OCI-LY7 (cell line): Measurements from ENCODE around the gene TNFRSF11A. TPM values are rescaled to one million over a fixed set of nuclear protein-coding genes. Genes with fewer than 3 reads are reported as not detected.

Experiments used
- BruUV-seq: library from RNA; stranded (reverse); fragments of 400-500 nt; replicated peaks from 2 replicates; lab custom pipeline; 2021; lab: Mats Ljungman, UMichigan
- CTCF ChIA-PET: fragments of 300-600 bp; sonication (Branson Sonifier 250); formaldehyde crosslinking; loops from one replicate; lab custom pipeline; 2022; ENCODE audit warnings: antibody characterized with exemption; ENCODE audit not compliant: unreplicated experiment; lab: Charles Lee
- POLR2A ChIA-PET: fragments of 300-600 bp; sonication (Branson Sonifier 250); formaldehyde crosslinking; loops from one replicate; lab custom pipeline; 2022; ENCODE audit warnings: antibody characterized with exemption; lab: Charles Lee
- DNase-seq: peaks from one replicate; pipeline ENCODE4 v3.0.0-alpha.2; 2015; ENCODE audit warnings: low spot score
- H2AFZ ChIP-seq: fragments of 200-600 bp; sonication (generic), shearing (Covaris generic); 2 replicates; pipeline ENCODE4 v1.6.1; 2014; ENCODE audit warnings: mild to moderate bottlenecking, antibody characterized with exemption, low read length, moderate library complexity
- H3K27ac ChIP-seq: fragments of 200-600 bp; sonication (generic); 2 replicates; pipeline ENCODE4 v1.5.1; 2014; ENCODE audit warnings: mixed run types, low read depth, mild to moderate bottlenecking, moderate library complexity, low read length, inconsistent platforms; ENCODE audit not compliant: poor library complexity, severe bottlenecking
- H3K36me3 ChIP-seq: fragments of 200-600 bp; sonication (generic); 2 replicates; pipeline ENCODE4 v1.6.1; 2014; ENCODE audit warnings: mild to moderate bottlenecking, antibody characterized with exemption, low read length, moderate library complexity, mixed read lengths; ENCODE audit not compliant: insufficient read depth
- H3K4me1 ChIP-seq: fragments of 200-600 bp; sonication (generic); 2 replicates; pipeline ENCODE4 v1.5.1; 2014; ENCODE audit warnings: mild to moderate bottlenecking, low read length; ENCODE audit not compliant: insufficient read depth, poor library complexity, severe bottlenecking
- H3K4me2 ChIP-seq: fragments of 200-600 bp; sonication (generic); 2 replicates; pipeline ENCODE4 v1.6.1; 2014; ENCODE audit warnings: mild to moderate bottlenecking, low read length
- H3K4me3 ChIP-seq: fragments of 200-600 bp; sonication (generic); 2 replicates; pipeline ENCODE4 v1.5.1; 2014; ENCODE audit warnings: mild to moderate bottlenecking, low read depth, low read length; ENCODE audit not compliant: poor library complexity, severe bottlenecking
- H3K79me2 ChIP-seq: fragments of 200-600 bp; sonication (generic); 2 replicates; pipeline ENCODE4 v1.6.1; 2016; ENCODE audit warnings: low read depth, mild to moderate bottlenecking, low read length, moderate library complexity, mixed read lengths; ENCODE audit not compliant: insufficient read depth
- H3K9me2 ChIP-seq: fragments of 200-600 bp; sonication (generic); 2 replicates; pipeline ENCODE4 v1.6.1; 2016; ENCODE audit warnings: mild to moderate bottlenecking, low read length, mixed read lengths; ENCODE audit not compliant: insufficient read depth
- H3K9me3 ChIP-seq: fragments of 200-600 bp; sonication (generic); 2 replicates; pipeline ENCODE4 v1.6.1; 2014; ENCODE audit warnings: mild to moderate bottlenecking, mixed run types, low read length, mixed read lengths
- H4K20me1 ChIP-seq: fragments of 200-600 bp; sonication (generic); 2 replicates; pipeline ENCODE4 v1.6.1; 2014; ENCODE audit warnings: mild to moderate bottlenecking, antibody characterized with exemption, low read length, moderate library complexity, mixed read lengths; ENCODE audit not compliant: insufficient read depth
- EZH2phosphoT487 ChIP-seq: fragments of 200-600 bp; sonication (generic); IDR thresholded peaks from 2 replicates; pipeline ENCODE4 v1.6.1; 2018; ENCODE audit warnings: low read depth, borderline replicate concordance, mild to moderate bottlenecking, mixed run types, antibody characterized with exemption, low read length, moderate library complexity, mixed read lengths
- intact Hi-C: fragments of 100-400 bp; cut with micrococcal nuclease; formaldehyde crosslinking; loops from one replicate; pipeline ENCODE4 v1.10.0; 2022; ENCODE audit not compliant: unreplicated experiment
- total RNA-seq, 2 experiments: library from RNA; depleted of rRNA in 1 of 2; stranded (reverse); fragments of >200 nt in 1 of 2; shearing (Covaris generic) in 1 of 2; gene quantifications; 2 replicates each; pipeline ENCODE4 v1.2.3, GENCODE V29; 2014 to 2022
- TF ChIP-seq, protein P1 (sequence below): fragments of 200-600 bp; sonication (generic); conservative IDR thresholded peaks from 2 replicates; pipeline ENCODE4 v1.5.1; 2014; ENCODE audit warnings: mild to moderate bottlenecking, antibody characterized with exemption, low read length, moderate library complexity, mixed read lengths

TNFRSF11A gene
- total RNA-seq, 2 experiments from 2014 or later = not detected

DNA sequence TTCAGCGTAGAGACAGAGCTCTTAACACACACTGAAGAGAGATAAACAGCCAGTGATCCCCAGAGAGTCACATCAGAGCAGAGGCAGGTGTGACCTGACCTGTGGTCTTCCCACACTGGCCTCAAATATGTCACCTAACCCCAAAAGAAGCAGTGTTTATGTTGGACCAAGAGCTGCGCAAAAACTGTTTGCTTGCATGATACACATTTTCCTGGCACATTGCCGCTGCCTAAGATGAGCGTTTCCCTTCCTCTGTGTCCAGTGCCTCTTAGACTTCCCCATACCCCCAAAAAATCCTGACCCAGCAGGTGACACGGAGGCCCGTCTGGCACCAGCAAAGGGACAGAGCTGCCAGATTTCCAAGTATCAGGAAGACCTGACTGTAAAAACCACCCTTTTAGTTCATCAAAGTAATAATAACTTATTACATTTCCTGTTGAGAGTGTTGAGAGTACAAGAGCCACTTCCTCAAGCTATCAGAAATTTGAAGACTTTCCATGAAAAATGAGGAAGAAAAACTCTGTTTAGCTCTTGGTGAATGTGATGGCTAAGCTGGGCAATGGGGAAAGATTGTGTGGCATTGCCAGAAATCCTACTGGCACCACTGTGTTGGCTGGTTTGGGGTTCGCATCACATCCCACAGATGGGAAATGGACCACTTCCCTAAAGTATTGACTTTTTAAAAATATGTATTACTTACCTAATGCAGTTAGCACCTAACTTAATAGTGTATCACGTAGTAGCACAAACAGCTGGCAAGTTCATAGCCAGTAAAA, 6.7 kb downstream of the TNFRSF11A start:
- CTCF ChIA-PET = no interaction called here
- Histone ChIP-seq H3K36me3 (no peaks in the 10 kb centered on the region), H4K20me1 (no peaks in the 10 kb centered on the region), H2AFZ (no peak overlapping the region), H3K9me3 (no peaks in the 10 kb centered on the region), H3K79me2 (no peaks in the 10 kb centered on the region), H3K27ac (no peak overlapping the region), H3K9me2 (no peaks in the 10 kb centered on the region), H3K4me3 (no peak overlapping the region), H3K4me1 (no peaks in the 10 kb centered on the region), H3K4me2 (no peak overlapping the region)
- no peak for TF ChIP-seq EZH2phosphoT487
- TF ChIP-seq, protein P1, sequence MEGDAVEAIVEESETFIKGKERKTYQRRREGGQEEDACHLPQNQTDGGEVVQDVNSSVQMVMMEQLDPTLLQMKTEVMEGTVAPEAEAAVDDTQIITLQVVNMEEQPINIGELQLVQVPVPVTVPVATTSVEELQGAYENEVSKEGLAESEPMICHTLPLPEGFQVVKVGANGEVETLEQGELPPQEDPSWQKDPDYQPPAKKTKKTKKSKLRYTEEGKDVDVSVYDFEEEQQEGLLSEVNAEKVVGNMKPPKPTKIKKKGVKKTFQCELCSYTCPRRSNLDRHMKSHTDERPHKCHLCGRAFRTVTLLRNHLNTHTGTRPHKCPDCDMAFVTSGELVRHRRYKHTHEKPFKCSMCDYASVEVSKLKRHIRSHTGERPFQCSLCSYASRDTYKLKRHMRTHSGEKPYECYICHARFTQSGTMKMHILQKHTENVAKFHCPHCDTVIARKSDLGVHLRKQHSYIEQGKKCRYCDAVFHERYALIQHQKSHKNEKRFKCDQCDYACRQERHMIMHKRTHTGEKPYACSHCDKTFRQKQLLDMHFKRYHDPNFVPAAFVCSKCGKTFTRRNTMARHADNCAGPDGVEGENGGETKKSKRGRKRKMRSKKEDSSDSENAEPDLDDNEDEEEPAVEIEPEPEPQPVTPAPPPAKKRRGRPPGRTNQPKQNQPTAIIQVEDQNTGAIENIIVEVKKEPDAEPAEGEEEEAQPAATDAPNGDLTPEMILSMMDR = no peak
- POLR2A ChIA-PET = no interaction called here
- DNase-seq = no peak
- intact Hi-C loops = no loop called here
- no TSS peak for BruUV-seq

DNA sequence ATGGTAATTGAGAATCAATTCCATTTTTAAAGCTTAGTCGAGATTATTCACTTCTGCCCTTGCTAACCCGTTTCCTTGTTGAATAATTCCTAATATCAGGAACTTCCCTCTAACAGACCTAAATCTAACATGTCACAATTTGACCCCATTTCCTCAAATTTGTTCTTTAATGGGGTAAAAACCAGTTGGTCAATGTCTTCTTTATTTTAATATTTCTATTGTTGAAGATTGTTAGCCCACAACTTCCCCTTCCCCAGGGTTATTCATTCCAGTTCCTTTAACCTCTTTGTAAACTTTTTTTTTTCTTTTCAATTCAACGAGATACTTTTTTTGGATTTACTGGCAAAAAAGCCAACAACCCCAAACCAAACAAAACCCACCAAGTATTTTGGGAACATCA, 7.3 kb downstream of the TNFRSF11A start:
- H4K20me1 ChIP-seq = no peaks in the 10 kb centered on the region
- H3K9me2 ChIP-seq = no peaks in the 10 kb centered on the region
- no peak for DNase-seq
- CTCF ChIA-PET = no interaction called here
- no peaks in the 10 kb centered on the region for H3K79me2 ChIP-seq
- POLR2A ChIA-PET = no interaction called here
- TF ChIP-seq, protein P1 = no peak
- no peak for TF ChIP-seq EZH2phosphoT487
- H3K36me3 ChIP-seq = no peaks in the 10 kb centered on the region
- no TSS peak for BruUV-seq
- H2AFZ ChIP-seq = no peak overlapping the region
- H3K4me3 ChIP-seq = no peak overlapping the region
- no peaks in the 10 kb centered on the region for H3K9me3 ChIP-seq
- H3K4me2 ChIP-seq = no peak overlapping the region
- no peak overlapping the region for H3K27ac ChIP-seq
- intact Hi-C loops = no loop called here
- no peaks in the 10 kb centered on the region for H3K4me1 ChIP-seq

DNA sequence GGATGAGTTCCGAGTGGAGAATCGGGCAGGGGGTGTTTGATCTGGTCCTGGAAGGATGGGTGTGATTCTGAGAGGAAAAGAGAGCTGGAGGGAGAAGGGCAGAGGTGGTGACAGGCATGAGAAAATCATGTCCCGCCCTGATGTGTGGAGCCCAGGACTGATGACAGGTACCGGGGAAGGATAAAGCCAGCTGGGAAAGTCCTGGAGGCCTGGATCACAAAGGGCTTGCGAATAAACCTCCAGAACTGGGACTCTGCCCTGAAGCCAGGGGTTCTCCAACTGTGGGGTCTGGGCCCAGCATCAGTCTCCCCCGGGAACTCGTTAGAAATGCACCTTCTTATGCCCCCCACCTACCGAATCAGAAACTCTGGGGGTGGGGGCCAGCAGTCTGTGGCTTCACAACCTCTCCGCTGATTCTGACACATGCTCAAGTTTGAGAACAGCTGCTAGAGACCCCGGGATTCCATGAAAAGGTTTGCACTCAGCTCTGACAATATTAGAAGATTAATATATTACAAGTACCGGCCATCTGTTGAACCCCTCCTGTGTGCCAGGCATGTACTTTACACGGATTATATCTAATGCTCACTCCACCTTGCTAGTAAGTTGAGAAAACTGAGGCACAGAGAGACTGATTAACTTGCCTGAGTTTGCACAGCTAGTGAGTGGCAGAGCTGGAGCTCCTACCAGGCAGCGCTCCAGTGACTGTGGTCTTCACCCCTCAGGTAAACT, 8.0 kb downstream of the TNFRSF11A start:
- ChIA-PET POLR2A (no interaction called here), CTCF (no interaction called here)
- H4K20me1 ChIP-seq = no peaks in the 10 kb centered on the region
- no peaks in the 10 kb centered on the region for H3K36me3 ChIP-seq
- no peaks in the 10 kb centered on the region for H3K79me2 ChIP-seq
- no peaks in the 10 kb centered on the region for H3K4me1 ChIP-seq
- intact Hi-C loops = no loop called here
- H3K4me3 ChIP-seq = no peak overlapping the region
- no peak overlapping the region for H2AFZ ChIP-seq
- no peak for DNase-seq
- no peak overlapping the region for H3K4me2 ChIP-seq
- no peaks in the 10 kb centered on the region for H3K9me2 ChIP-seq
- H3K9me3 ChIP-seq = no peaks in the 10 kb centered on the region
- H3K27ac ChIP-seq = no peak overlapping the region
- no TSS peak for BruUV-seq
- no peak for TF ChIP-seq EZH2phosphoT487
- TF ChIP-seq, protein P1 = no peak
